VCaP (cell line): ENCODE results near the gene MATN1.

Experiments
- H3K27ac ChIP-seq: fragments of 450-650 bp; 2 replicates; pipeline ENCODE4 v1.5.1; 2017
- TF ChIP-seq, protein P1 (sequence below): fragments of 450-650 bp; conservative IDR thresholded peaks from 2 replicates; pipeline ENCODE4 v1.5.1; 2017; ENCODE audit warnings: mild to moderate bottlenecking, moderate library complexity

Gene MATN1

GRCh38 chr1:30756206-30756544 lies 32.8 kb upstream of the MATN1 start:
- TF ChIP-seq, protein P1, sequence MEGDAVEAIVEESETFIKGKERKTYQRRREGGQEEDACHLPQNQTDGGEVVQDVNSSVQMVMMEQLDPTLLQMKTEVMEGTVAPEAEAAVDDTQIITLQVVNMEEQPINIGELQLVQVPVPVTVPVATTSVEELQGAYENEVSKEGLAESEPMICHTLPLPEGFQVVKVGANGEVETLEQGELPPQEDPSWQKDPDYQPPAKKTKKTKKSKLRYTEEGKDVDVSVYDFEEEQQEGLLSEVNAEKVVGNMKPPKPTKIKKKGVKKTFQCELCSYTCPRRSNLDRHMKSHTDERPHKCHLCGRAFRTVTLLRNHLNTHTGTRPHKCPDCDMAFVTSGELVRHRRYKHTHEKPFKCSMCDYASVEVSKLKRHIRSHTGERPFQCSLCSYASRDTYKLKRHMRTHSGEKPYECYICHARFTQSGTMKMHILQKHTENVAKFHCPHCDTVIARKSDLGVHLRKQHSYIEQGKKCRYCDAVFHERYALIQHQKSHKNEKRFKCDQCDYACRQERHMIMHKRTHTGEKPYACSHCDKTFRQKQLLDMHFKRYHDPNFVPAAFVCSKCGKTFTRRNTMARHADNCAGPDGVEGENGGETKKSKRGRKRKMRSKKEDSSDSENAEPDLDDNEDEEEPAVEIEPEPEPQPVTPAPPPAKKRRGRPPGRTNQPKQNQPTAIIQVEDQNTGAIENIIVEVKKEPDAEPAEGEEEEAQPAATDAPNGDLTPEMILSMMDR, result no peak
- H3K27ac ChIP-seq, result no peak overlapping the region

GRCh38 chr1:30755746-30756145 lies 32.4 kb upstream of the MATN1 start:
- H3K27ac ChIP-seq, result no peak overlapping the region
- TF ChIP-seq, protein P1, result no peak

GRCh38 chr1:30755334-30755733 lies 31.9 kb upstream of the MATN1 start:
- no peak overlapping the region for H3K27ac ChIP-seq
- TF ChIP-seq, protein P1, result no peak

- H3K27ac ChIP-seq, result no peak overlapping the region
- TF ChIP-seq, protein P1, result no peak
Observed at GRCh38 chr1:30754684-30755171, 31.3 kb upstream of the MATN1 start.

- no peak overlapping the region for H3K27ac ChIP-seq
- TF ChIP-seq, protein P1, result no peak
Observed at GRCh38 chr1:30753660-30754123, 30.3 kb upstream of the MATN1 start.

- TF ChIP-seq, protein P1, result no peak
- H3K27ac ChIP-seq, result no peak overlapping the region
Observed at GRCh38 chr1:30753118-30753517, 29.7 kb upstream of the MATN1 start.

- TF ChIP-seq, protein P1, result no peak
- no peak overlapping the region for H3K27ac ChIP-seq
Observed at GRCh38 chr1:30752651-30752908, 29.2 kb upstream of the MATN1 start.
